Upper lobe of right lung (tissue), 1 donor: ENCODE data around the gene RAB41. TPM values are rescaled to one million over a fixed set of nuclear protein-coding genes. Genes with fewer than 3 reads are reported as not detected.
"Not testable (repeated sequence)": the region's sequence is repeated elsewhere in the genome, so short reads cannot be mapped to it uniquely, and the experiment has no call there.

Source experiments
- ATAC-seq: fragments of 200-7000 bp; cut with Tn5 transposase; one replicate; pipeline ENCODE4 v1.9.1; 2020; ENCODE audit warnings: mild to moderate bottlenecking, moderate library complexity
- DNase-seq: peaks from one replicate; pipeline ENCODE4 v3.0.0-alpha.2; 2020
- H3K27ac ChIP-seq: fragments of 200-600 bp; one replicate; pipeline ENCODE4 v1.8.0; 2022
- H3K27me3 ChIP-seq: fragments of 200-600 bp; one replicate; pipeline ENCODE4 v1.8.0; 2022; ENCODE audit warnings: mild to moderate bottlenecking
- H3K36me3 ChIP-seq: fragments of 200-600 bp; one replicate; pipeline ENCODE4 v1.8.0; 2022
- H3K4me1 ChIP-seq: fragments of 200-600 bp; one replicate; pipeline ENCODE4 v1.8.0; 2022
- H3K4me3 ChIP-seq: fragments of 200-600 bp; one replicate; pipeline ENCODE4 v1.8.0; 2022; ENCODE audit warnings: mild to moderate bottlenecking
- H3K9me3 ChIP-seq: fragments of 200-600 bp; one replicate; pipeline ENCODE4 v1.8.0; 2022
- CTCF ChIP-seq: fragments of 200-600 bp; IDR thresholded peaks from one replicate; pipeline ENCODE4 v1.8.0; 2022; ENCODE audit warnings: antibody characterized with exemption
- intact Hi-C: fragments of 100-400 bp; cut with DNase I; formaldehyde crosslinking; loops from one replicate; pipeline ENCODE4 v1.11.0; 2022
- total RNA-seq: library from RNA; stranded (reverse); fragmentation: NEBNext Ultra II Directional; extraction: Animal tissue kit (Norgen Biotek cat#: 25700); gene quantifications from one replicate; pipeline ENCODE4 v1.2.1, GENCODE V29; 2021
- donor health status: DM: no; HTN: yes; CAD: no; lungs with severe emphysema.

RAB41 gene
- total RNA-seq, 1 donor from 2014 or later = not detected

GRCh38 chrX:70257423-70258288 is 24.3 kb upstream of the RAB41 start:
- H3K36me3 ChIP-seq = no peaks in the 10 kb centered on the region
- intact Hi-C loops = no loop called here
- H3K4me3 ChIP-seq = no peak overlapping the region
- no peaks in the 10 kb centered on the region for H3K27me3 ChIP-seq
- TF ChIP-seq CTCF = no peak
- no peaks in the 10 kb centered on the region for H3K9me3 ChIP-seq
- DNase-seq (no peak), ATAC-seq (no peak)
- H3K27ac ChIP-seq = no peak overlapping the region
- H3K4me1 ChIP-seq = no peaks in the 10 kb centered on the region

DNA sequence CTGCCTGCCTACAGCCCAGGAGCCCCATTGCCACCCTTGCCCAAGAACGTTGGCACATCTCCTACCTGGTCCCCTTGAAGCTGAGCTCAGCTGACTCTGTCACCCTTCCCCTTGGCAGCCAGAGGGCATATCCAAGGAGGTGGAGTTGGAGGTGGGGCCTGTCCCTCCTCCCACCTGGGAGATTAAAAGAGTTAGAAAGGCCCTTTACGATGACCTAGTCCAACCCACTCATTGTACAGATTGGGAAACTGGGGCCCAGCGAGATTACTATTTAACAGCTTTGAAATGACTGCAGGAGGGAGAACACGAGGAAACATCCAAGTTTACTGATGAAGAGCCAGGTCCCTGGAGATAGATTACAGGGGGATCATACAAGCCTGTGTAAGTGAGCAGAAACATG is 21.9 kb upstream of the RAB41 start, which contains the start of gene P2RY4:
Gene P2RY4, minus strand, starts transcription at position 101 of the 400 bp plus-strand sequence. CDS start 580 bp downstream, outside the sequence.
- Histone ChIP-seq H3K27me3 (no peaks in the 10 kb centered on the region), H3K9me3 (no peaks in the 10 kb centered on the region), H3K36me3 (no peaks in the 10 kb centered on the region), H3K4me1 (no peaks in the 10 kb centered on the region), H3K27ac (no peak within 1 kb of the TSS), H3K4me3 (no peak within 1 kb of the TSS)
- intact Hi-C loops = no loop called here
- no peak for TF ChIP-seq CTCF
- DNase-seq (no peak), ATAC-seq (no peak)

GRCh38 chrX:70262952-70263567 is 18.9 kb upstream of the RAB41 start:
- DNase-seq (peak; percentile 63), ATAC-seq (peak; percentile 75)
- Histone ChIP-seq H3K9me3 (no peaks in the 10 kb centered on the region), H3K27ac (no peak overlapping the region), H3K4me3 (no peak overlapping the region), H3K36me3 (no peaks in the 10 kb centered on the region), H3K27me3 (no peaks in the 10 kb centered on the region), H3K4me1 (no peaks in the 10 kb centered on the region)
- peak; percentile 42 for TF ChIP-seq CTCF
- intact Hi-C loops = no loop called here

- intact Hi-C loops = no loop called here
- Histone ChIP-seq H3K9me3 (no peaks in the 10 kb centered on the region), H3K36me3 (no peaks in the 10 kb centered on the region), H3K27me3 (no peaks in the 10 kb centered on the region), H3K27ac (no peak overlapping the region), H3K4me3 (no peak overlapping the region), H3K4me1 (no peaks in the 10 kb centered on the region)
- ATAC-seq (no peak), DNase-seq (no peak)
- no peak for TF ChIP-seq CTCF
Observed at GRCh38 chrX:70264784-70265183, 17.2 kb upstream of the RAB41 start.

DNA sequence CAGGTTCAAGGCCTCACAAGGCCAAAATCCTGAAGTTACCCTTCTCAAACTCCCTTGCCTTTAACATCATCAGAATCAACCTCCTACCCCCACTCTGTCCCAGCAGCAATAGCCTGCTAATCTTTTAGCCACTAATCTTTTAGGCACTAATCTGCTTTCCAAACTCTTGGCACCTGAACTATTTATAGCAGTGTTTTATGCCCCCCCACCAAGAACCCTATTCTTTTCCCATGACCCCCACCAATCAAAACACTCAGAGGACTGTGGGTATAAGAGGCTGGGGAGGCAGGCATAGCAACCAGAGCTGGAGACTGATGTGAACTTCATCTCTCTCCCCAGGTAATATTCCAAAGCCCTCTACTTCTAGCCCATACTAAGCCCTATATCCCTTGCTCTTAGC is 13.9 kb upstream of the RAB41 start, which contains the start of gene ARR3:
Gene ARR3, plus strand, starts transcription at position 301 of the 400 bp plus-strand sequence. CDS start 1,052 bp downstream, outside the sequence.
- Histone ChIP-seq H3K27me3 (no peaks in the 10 kb centered on the region), H3K36me3 (no peaks in the 10 kb centered on the region), H3K9me3 (no peaks in the 10 kb centered on the region), H3K4me1 (no peaks in the 10 kb centered on the region), H3K4me3 (no peak within 1 kb of the TSS), H3K27ac (no peak within 1 kb of the TSS)
- DNase-seq (no peak), ATAC-seq (no peak)
- TF ChIP-seq CTCF = no peak
- intact Hi-C loops = no loop called here

GRCh38 chrX:70274029-70274428 is 7.9 kb upstream of the RAB41 start:
- intact Hi-C loops, H3K9me3 ChIP-seq, ATAC-seq: not testable (repeated sequence)

More at GRCh38 chrX:70274029-70274428, 7.9 kb upstream of the RAB41 start:
- not testable (repeated sequence) for H3K4me1 ChIP-seq, H3K27ac ChIP-seq, H3K36me3 ChIP-seq, H3K27me3 ChIP-seq, H3K4me3 ChIP-seq, DNase-seq
